ENCODE measurements around the gene AP3D1.

The AP3D1 gene

GRCh38 chr19:2063824-2064223, 87.5 kb downstream of the AP3D1 start:
- H3K4me3 ChIP-seq (ENCODE audit: low read depth in 1 of 5, low read length in 5 of 5): no peak overlapping the region
- H3K27ac ChIP-seq (ENCODE audit: low read depth, low read length): no peak overlapping the region
- no peaks in the 10 kb centered on the region for H3K9me3 ChIP-seq (ENCODE audit: control insufficient read depth in 5 of 5, low read length in 5 of 5)
- H3K4me1 ChIP-seq (ENCODE audit: control insufficient read depth in 5 of 5, insufficient read depth in 5 of 5, low read length in 5 of 5): peaks cover 12 to 47% (median 43%) of the 10 kb centered on the region in 5 donors
- no peak overlapping the region for H3K9ac ChIP-seq (ENCODE audit: low read length in 5 of 5)
- H3K27me3 ChIP-seq (ENCODE audit: control insufficient read depth in 5 of 5, insufficient read depth in 4 of 5, low read length in 5 of 5): no peaks in the 10 kb centered on the region
- no peaks in the 10 kb centered on the region for H3K36me3 ChIP-seq (ENCODE audit: control insufficient read depth in 5 of 5, insufficient read depth in 5 of 5, low read length in 5 of 5)

GRCh38 chr19:2062770-2063169, 88.6 kb downstream of the AP3D1 start:
- Histone ChIP-seq H3K4me3 (ENCODE audit: low read depth in 1 of 5, low read length in 5 of 5) (no peak overlapping the region), H3K4me1 (ENCODE audit: control insufficient read depth in 5 of 5, insufficient read depth in 5 of 5, low read length in 5 of 5) (peaks cover 12 to 49% (median 45%) of the 10 kb centered on the region in 5 donors), H3K27me3 (ENCODE audit: control insufficient read depth in 5 of 5, insufficient read depth in 4 of 5, low read length in 5 of 5) (no peaks in the 10 kb centered on the region), H3K27ac (ENCODE audit: low read depth, low read length) (no peak overlapping the region), H3K9ac (ENCODE audit: low read length in 5 of 5) (peak overlapping the region in 1 of 5 donors; percentile 86), H3K9me3 (ENCODE audit: control insufficient read depth in 5 of 5, low read length in 5 of 5) (no peaks in the 10 kb centered on the region), H3K36me3 (ENCODE audit: control insufficient read depth in 5 of 5, insufficient read depth in 5 of 5, low read length in 5 of 5) (no peaks in the 10 kb centered on the region)

- Histone ChIP-seq H3K27me3 (ENCODE audit: control insufficient read depth in 5 of 5, insufficient read depth in 4 of 5, low read length in 5 of 5) (no peaks in the 10 kb centered on the region), H3K9ac (ENCODE audit: low read length in 5 of 5) (peak overlapping the region in 2 of 5 donors; percentile 81 to 86), H3K9me3 (ENCODE audit: control insufficient read depth in 5 of 5, low read length in 5 of 5) (no peaks in the 10 kb centered on the region), H3K27ac (ENCODE audit: low read depth, low read length) (peak overlapping the region; percentile 99), H3K36me3 (ENCODE audit: control insufficient read depth in 5 of 5, insufficient read depth in 5 of 5, low read length in 5 of 5) (no peaks in the 10 kb centered on the region), H3K4me1 (ENCODE audit: control insufficient read depth in 5 of 5, insufficient read depth in 5 of 5, low read length in 5 of 5) (peaks cover 12 to 51% (median 49%) of the 10 kb centered on the region in 5 donors), H3K4me3 (ENCODE audit: low read depth in 1 of 5, low read length in 5 of 5) (peak overlapping the region; percentile 46 to 79 (median 74))
Observed at GRCh38 chr19:2062389-2062729, 89.0 kb downstream of the AP3D1 start.

DNA sequence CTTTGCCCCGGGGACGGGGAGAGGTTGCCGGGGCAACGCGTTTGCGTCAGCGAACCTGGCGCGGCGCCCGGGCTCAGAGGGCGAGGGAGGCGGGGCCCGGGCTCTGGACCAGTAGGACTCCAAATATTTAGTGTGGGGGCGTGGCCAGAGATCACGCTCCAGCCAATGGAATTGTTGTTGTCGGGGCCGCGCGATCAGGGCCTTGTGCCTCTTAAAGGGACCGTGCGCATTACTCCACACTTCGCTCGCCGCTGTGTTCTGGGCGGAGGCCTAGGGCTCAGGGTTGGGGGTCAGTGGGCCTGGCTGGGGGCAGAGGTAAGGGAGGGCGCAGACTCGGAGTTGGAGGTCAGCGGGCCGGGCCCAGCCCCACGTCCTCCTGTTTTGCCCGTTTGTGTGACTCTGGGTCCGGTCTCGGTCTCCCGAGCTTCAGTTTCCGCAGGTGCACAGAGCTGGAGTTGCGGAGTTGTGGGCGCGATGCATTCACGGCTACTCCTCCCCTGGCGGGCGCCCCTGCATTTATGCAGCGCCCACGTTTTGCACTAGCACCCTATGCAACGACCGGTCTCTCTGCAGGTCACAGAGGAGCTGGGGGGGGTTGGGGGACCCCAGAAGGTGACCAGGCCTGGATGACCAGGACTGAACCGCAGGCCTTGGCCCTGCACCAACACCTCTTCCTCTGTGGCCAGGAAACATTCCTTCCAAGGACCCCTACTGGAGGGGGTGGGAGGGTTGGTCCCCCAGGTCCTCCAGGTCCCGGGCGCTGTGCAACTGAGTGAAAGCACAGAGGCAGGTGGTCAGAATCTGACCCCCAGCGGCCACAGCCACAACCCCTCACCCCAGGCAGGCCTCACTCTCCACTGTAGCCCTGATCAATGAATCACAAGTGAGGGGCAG, 89.6 kb downstream of the AP3D1 start:
- Histone ChIP-seq H3K9me3 (ENCODE audit: control insufficient read depth in 5 of 5, low read length in 5 of 5) (no peaks in the 10 kb centered on the region), H3K4me3 (ENCODE audit: low read depth in 1 of 5, low read length in 5 of 5) (peak overlapping the region; percentile 46 to 79 (median 74)), H3K27ac (ENCODE audit: low read depth, low read length) (peak overlapping the region; percentile 99), H3K9ac (ENCODE audit: low read length in 5 of 5) (peak overlapping the region in 4 of 5 donors; percentile 59 to 88 (median 84)), H3K27me3 (ENCODE audit: control insufficient read depth in 5 of 5, insufficient read depth in 4 of 5, low read length in 5 of 5) (no peaks in the 10 kb centered on the region), H3K4me1 (ENCODE audit: control insufficient read depth in 5 of 5, insufficient read depth in 5 of 5, low read length in 5 of 5) (peaks cover 12 to 58% (median 52%) of the 10 kb centered on the region in 5 donors), H3K36me3 (ENCODE audit: control insufficient read depth in 5 of 5, insufficient read depth in 5 of 5, low read length in 5 of 5) (no peaks in the 10 kb centered on the region)

- Histone ChIP-seq H3K4me1 (ENCODE audit: control insufficient read depth in 5 of 5, insufficient read depth in 5 of 5, low read length in 5 of 5) (peaks cover 14 to 64% (median 58%) of the 10 kb centered on the region in 5 donors), H3K27me3 (ENCODE audit: control insufficient read depth in 5 of 5, insufficient read depth in 4 of 5, low read length in 5 of 5) (no peaks in the 10 kb centered on the region), H3K4me3 (ENCODE audit: low read depth in 1 of 5, low read length in 5 of 5) (peak overlapping the region; percentile 59 to 79 (median 75)), H3K9ac (ENCODE audit: low read length in 5 of 5) (peak overlapping the region; percentile 72 to 95 (median 84)), H3K27ac (ENCODE audit: low read depth, low read length) (peak overlapping the region; percentile 99), H3K36me3 (ENCODE audit: control insufficient read depth in 5 of 5, insufficient read depth in 5 of 5, low read length in 5 of 5) (no peaks in the 10 kb centered on the region), H3K9me3 (ENCODE audit: control insufficient read depth in 5 of 5, low read length in 5 of 5) (no peaks in the 10 kb centered on the region)
Observed at GRCh38 chr19:2060884-2061494, 90.4 kb downstream of the AP3D1 start.

DNA sequence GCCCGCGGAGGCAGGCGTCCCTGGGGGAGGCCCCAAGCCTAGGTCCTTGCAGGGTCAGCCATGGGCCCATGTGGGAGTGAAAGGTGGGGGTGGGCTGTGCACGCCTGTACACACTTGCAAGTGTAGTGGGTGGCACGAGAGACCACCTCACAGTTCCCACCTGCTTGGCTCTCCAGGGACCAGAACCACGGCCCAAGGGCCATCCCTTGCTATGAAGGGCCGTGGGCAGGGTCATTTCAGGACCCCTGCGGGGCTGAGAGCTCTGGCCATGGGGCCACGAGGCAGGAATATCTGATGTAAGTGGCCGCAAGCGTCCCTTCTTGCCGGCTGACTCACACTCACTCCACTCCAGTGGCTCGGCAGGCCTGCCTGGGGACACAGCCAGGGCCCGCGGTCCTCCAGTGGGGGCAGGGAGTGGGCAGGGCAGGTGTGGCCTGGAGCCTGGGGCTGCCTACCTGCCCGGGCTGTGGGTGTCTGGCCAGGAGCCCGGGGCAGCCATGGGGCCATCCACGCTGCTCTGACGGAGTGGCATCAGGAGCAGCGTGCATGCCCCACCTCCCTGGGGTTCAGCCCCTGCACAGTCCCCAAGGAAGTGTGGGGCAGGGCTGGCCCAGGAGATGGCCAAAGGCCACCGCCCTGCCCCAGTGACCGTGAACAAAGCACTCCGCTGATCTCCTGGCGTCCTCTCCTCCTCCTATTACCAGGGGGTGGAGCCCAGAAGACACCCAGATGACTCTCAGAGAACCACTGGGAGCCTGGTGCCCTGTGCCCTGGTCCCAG, 91.8 kb downstream of the AP3D1 start:
- H3K27me3 ChIP-seq (ENCODE audit: control insufficient read depth in 5 of 5, insufficient read depth in 4 of 5, low read length in 5 of 5): no peaks in the 10 kb centered on the region
- H3K9me3 ChIP-seq (ENCODE audit: control insufficient read depth in 5 of 5, low read length in 5 of 5): no peaks in the 10 kb centered on the region
- H3K9ac ChIP-seq (ENCODE audit: low read length in 5 of 5): peak overlapping the region in 4 of 5 donors; percentile 53 to 92 (median 84)
- peaks cover 18 to 68% (median 64%) of the 10 kb centered on the region in 5 donors for H3K4me1 ChIP-seq (ENCODE audit: control insufficient read depth in 5 of 5, insufficient read depth in 5 of 5, low read length in 5 of 5)
- H3K27ac ChIP-seq (ENCODE audit: low read depth, low read length): peak overlapping the region; percentile 99
- H3K36me3 ChIP-seq (ENCODE audit: control insufficient read depth in 5 of 5, insufficient read depth in 5 of 5, low read length in 5 of 5): no peaks in the 10 kb centered on the region
- H3K4me3 ChIP-seq (ENCODE audit: low read depth in 1 of 5, low read length in 5 of 5): peak overlapping the region; percentile 15 to 79 (median 59)

GRCh38 chr19:2058570-2059421, 92.6 kb downstream of the AP3D1 start:
- peaks cover 18 to 67% (median 62%) of the 10 kb centered on the region in 5 donors for H3K4me1 ChIP-seq (ENCODE audit: control insufficient read depth in 5 of 5, insufficient read depth in 5 of 5, low read length in 5 of 5)
- H3K4me3 ChIP-seq (ENCODE audit: low read depth in 1 of 5, low read length in 5 of 5): peak overlapping the region in 1 of 5 donors; percentile 79
- no peaks in the 10 kb centered on the region for H3K9me3 ChIP-seq (ENCODE audit: control insufficient read depth in 5 of 5, low read length in 5 of 5)
- peak overlapping the region in 4 of 5 donors; percentile 53 to 92 (median 65) for H3K9ac ChIP-seq (ENCODE audit: low read length in 5 of 5)
- peak overlapping the region; percentile 99 for H3K27ac ChIP-seq (ENCODE audit: low read depth, low read length)
- H3K27me3 ChIP-seq (ENCODE audit: control insufficient read depth in 5 of 5, insufficient read depth in 4 of 5, low read length in 5 of 5): no peaks in the 10 kb centered on the region
- no peaks in the 10 kb centered on the region for H3K36me3 ChIP-seq (ENCODE audit: control insufficient read depth in 5 of 5, insufficient read depth in 5 of 5, low read length in 5 of 5)

DNA sequence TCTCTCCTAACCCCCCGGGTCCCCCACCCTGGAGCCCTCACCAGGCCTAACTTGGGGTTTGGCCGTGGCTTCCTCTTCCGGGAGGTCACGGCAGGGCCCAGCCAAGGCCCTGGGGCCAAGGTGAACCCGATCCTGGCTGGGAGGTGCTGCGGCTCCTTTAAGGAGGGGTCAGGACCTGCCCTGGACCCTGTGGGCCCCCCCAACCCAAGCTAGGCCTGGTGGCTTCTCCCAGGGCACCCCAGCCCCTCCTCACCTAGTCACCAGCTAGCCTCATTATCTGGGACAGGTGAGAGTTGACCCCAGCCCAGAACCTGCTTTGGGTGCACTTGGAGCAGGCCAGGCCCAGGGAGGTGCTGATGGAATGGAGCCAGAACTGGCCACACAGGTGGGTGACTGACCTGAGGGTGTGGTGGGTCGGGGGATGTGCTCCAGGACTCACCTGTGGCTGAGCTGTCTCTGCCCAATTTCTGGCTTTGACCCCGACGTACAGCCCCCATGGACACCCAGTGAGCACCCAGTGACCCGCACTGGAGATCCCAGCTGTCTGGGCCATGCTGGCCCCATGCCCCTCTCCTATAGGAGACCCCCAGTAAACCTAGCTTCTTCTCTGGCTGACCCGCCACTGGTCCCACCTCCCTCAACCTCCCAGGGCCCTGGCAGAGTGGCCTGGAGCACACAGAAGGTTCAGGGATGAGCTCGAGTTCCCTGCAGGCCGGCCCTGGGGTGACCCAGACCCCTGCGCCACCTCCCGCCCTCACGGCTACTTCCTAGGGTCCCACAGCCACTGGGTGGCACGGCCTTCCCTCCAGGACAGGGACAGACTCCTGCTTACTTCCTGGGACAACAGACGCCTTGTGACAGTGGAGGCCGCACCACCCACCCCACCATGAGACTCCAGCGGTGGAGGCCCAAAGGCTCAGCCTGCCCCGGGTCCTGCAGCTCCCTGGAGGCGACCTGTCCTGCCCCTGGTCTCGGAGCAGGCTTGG, 93.6 kb downstream of the AP3D1 start:
- H3K27ac ChIP-seq (ENCODE audit: low read depth, low read length): peak overlapping the region; percentile 99
- H3K4me1 ChIP-seq (ENCODE audit: control insufficient read depth in 5 of 5, insufficient read depth in 5 of 5, low read length in 5 of 5): peaks cover 18 to 68% (median 62%) of the 10 kb centered on the region in 5 donors
- no peak overlapping the region for H3K4me3 ChIP-seq (ENCODE audit: low read depth in 1 of 5, low read length in 5 of 5)
- no peaks in the 10 kb centered on the region for H3K36me3 ChIP-seq (ENCODE audit: control insufficient read depth in 5 of 5, insufficient read depth in 5 of 5, low read length in 5 of 5)
- no peaks in the 10 kb centered on the region for H3K9me3 ChIP-seq (ENCODE audit: control insufficient read depth in 5 of 5, low read length in 5 of 5)
- no peaks in the 10 kb centered on the region for H3K27me3 ChIP-seq (ENCODE audit: control insufficient read depth in 5 of 5, insufficient read depth in 4 of 5, low read length in 5 of 5)
- H3K9ac ChIP-seq (ENCODE audit: low read length in 5 of 5): no peak overlapping the region
